ENCODE data around the gene RFNG. TPM values are rescaled to one million over a fixed set of nuclear protein-coding genes. Genes with fewer than 3 reads are reported as not detected.

The RFNG gene
- total and polyA plus RNA-seq, 2 of the 13 experiments (the other 11 are each of a cell fraction or from before 2014, with no cell fraction given), result 61.4 to 64.0 TPM

GRCh38 chr17:82098169-82098938, 46.7 kb upstream of the RFNG start, which contains the start of gene FASN (continued):
- TF ChIP-seq ZNF143 (CRISPR knock-in tag; IDR thresholded peaks at IDR 0.05) (no peak), ZNF570 (CRISPR knock-in tag; IDR thresholded peaks at IDR 0.05; ENCODE audit: borderline replicate concordance) (no peak), ZNF772 (CRISPR knock-in tag; IDR thresholded peaks at IDR 0.05) (peak; percentile 54; the same call in 1 of the 2 replicates), ZFP82 (CRISPR knock-in tag; IDR thresholded peaks at IDR 0.05; ENCODE audit: borderline replicate concordance) (peak; percentile 89; the same call in 1 of the 2 replicates), ZNF24 (IDR thresholded peaks at IDR 0.05) (no peak), GATA4 (IDR thresholded peaks at IDR 0.05; ENCODE audit: borderline replicate concordance, low read depth) (peak; percentile 81), THAP11 (CRISPR knock-in tag; IDR thresholded peaks at IDR 0.05) (peak; percentile 68; the same call in 1 of the 2 replicates), RARA (CRISPR knock-in tag; IDR thresholded peaks at IDR 0.05) (peak; percentile 32), ZNF768 (CRISPR knock-in tag; IDR thresholded peaks at IDR 0.05) (no peak), ZFP36L2 (CRISPR knock-in tag; IDR thresholded peaks at IDR 0.05) (no peak), ZNF619 (CRISPR knock-in tag; IDR thresholded peaks at IDR 0.05) (no peak), ZNF256 (CRISPR knock-in tag; conservative IDR thresholded peaks at IDR 0.05) (peak; percentile 74; the same call in 1 of the 2 replicates), ZNF512B (CRISPR knock-in tag; IDR thresholded peaks at IDR 0.05; ENCODE audit: borderline replicate concordance) (no peak), ZNF17 (CRISPR knock-in tag; IDR thresholded peaks at IDR 0.05) (no peak), SIX4 (CRISPR knock-in tag; IDR thresholded peaks at IDR 0.05) (no peak), CBX2 (IDR thresholded peaks at IDR 0.05; ENCODE audit: low read depth, low read length) (no peak), CBX2 (CRISPR knock-in tag; IDR thresholded peaks at IDR 0.05; ENCODE audit: low read depth) (no peak), ATAD3A (CRISPR knock-in tag; IDR thresholded peaks at IDR 0.05) (no peak)
- TF ChIP-seq, protein P1, sequence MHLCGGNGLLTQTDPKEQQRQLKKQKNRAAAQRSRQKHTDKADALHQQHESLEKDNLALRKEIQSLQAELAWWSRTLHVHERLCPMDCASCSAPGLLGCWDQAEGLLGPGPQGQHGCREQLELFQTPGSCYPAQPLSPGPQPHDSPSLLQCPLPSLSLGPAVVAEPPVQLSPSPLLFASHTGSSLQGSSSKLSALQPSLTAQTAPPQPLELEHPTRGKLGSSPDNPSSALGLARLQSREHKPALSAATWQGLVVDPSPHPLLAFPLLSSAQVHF (CRISPR knock-in tag; IDR thresholded peaks at IDR 0.05), result no peak; the same call in 1 of the 2 replicates
- TF ChIP-seq, protein P2, sequence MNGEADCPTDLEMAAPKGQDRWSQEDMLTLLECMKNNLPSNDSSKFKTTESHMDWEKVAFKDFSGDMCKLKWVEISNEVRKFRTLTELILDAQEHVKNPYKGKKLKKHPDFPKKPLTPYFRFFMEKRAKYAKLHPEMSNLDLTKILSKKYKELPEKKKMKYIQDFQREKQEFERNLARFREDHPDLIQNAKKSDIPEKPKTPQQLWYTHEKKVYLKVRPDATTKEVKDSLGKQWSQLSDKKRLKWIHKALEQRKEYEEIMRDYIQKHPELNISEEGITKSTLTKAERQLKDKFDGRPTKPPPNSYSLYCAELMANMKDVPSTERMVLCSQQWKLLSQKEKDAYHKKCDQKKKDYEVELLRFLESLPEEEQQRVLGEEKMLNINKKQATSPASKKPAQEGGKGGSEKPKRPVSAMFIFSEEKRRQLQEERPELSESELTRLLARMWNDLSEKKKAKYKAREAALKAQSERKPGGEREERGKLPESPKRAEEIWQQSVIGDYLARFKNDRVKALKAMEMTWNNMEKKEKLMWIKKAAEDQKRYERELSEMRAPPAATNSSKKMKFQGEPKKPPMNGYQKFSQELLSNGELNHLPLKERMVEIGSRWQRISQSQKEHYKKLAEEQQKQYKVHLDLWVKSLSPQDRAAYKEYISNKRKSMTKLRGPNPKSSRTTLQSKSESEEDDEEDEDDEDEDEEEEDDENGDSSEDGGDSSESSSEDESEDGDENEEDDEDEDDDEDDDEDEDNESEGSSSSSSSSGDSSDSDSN (CRISPR knock-in tag; IDR thresholded peaks at IDR 0.05), result peak; percentile 55; the same call in 1 of the 2 replicates
- TF ChIP-seq, protein P3, sequence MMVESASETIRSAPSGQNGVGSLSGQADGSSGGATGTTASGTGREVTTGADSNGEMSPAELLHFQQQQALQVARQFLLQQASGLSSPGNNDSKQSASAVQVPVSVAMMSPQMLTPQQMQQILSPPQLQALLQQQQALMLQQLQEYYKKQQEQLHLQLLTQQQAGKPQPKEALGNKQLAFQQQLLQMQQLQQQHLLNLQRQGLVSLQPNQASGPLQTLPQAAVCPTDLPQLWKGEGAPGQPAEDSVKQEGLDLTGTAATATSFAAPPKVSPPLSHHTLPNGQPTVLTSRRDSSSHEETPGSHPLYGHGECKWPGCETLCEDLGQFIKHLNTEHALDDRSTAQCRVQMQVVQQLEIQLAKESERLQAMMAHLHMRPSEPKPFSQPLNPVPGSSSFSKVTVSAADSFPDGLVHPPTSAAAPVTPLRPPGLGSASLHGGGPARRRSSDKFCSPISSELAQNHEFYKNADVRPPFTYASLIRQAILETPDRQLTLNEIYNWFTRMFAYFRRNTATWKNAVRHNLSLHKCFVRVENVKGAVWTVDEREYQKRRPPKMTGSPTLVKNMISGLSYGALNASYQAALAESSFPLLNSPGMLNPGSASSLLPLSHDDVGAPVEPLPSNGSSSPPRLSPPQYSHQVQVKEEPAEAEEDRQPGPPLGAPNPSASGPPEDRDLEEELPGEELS (CRISPR knock-in tag; IDR thresholded peaks at IDR 0.05), result no peak
